Fibroblast of lung (primary cell): ENCODE data around the gene DDN.

Experiments
- CTCF ChIP-seq, 2 donors: IDR thresholded peaks in 1 of 2; conservative IDR thresholded peaks in 1 of 2; 1 replicate in 1 of 2; 2 replicates in 1 of 2; pipeline ENCODE4 v1.5.1; 2011 to 2012; ENCODE audit warnings: low read length in 2 of 2, control low read depth in 1 of 2, inconsistent platforms in 1 of 2, low read depth in 1 of 2, mild to moderate bottlenecking in 1 of 2
- EZH2 ChIP-seq: IDR thresholded peaks from 2 replicates; pipeline ENCODE4 v1.5.1; 2012; ENCODE audit warnings: low read length, control low read depth, mild to moderate bottlenecking; ENCODE audit errors: missing control alignments

GRCh38 chr12:48969160-48969771, 29.9 kb downstream of the DDN start:
- no peak for TF ChIP-seq CTCF (conservative IDR thresholded peaks at IDR 0.05 in 1 of 2, IDR thresholded peaks at IDR 0.05 in 1 of 2; ENCODE audit: low read depth in 1 of 2, low read length in 2 of 2)
- TF ChIP-seq EZH2, result no peak
